Stimulated activated naive CD8-positive, alpha-beta T cell treated with anti-CD3 and anti-CD28 coated beads, Interleukin-15, Interleukin-2, amounts not matched to agents 100 U/mL and 50 U/mL, for 24 hours (primary cell): ENCODE results near the gene ERC2.
"Not testable (repeated sequence)": the region's sequence is repeated elsewhere in the genome, so short reads cannot be mapped to it uniquely, and the experiment has no call there.

Experiments
- ATAC-seq: fragments of 150-1000 bp; cut with Tn5 transposase; one replicate; pipeline ENCODE4 v1.10.0; 2021
- DNase-seq: peaks from one replicate; pipeline ENCODE4 v3.0.0; 2021

ERC2 gene

DNA sequence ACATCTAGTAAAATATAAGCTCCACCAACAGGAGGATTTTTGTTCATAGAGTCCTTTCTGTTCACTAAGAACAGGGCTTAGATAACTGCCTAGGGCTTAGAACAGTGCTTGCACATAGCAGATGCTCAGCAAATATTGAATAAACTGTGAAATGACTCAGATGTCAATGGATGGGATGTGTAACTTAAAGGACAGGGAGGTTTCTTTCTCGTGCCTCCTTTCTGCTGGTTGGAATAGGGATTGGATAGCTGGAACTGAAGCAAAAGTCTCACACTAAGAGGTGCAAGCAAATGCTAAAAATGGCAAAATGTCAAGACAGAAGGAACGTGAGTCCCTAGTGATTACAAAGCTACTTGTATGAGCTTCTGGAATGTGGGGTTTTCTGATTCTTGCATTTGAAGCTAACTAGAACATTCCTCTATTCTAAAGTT lies 588.4 kb downstream of the ERC2 start:
- no peak for DNase-seq

GRCh38 chr3:55877703-55878102 lies 590.6 kb downstream of the ERC2 start:
- ATAC-seq: no peak

More for the DNA sequence above, 588.4 kb downstream of the ERC2 start:
- ATAC-seq: no peak

GRCh38 chr3:55876560-55876959 lies 591.7 kb downstream of the ERC2 start:
- DNase-seq: no peak
- no peak for ATAC-seq

More at GRCh38 chr3:55877703-55878102, 590.6 kb downstream of the ERC2 start:
- DNase-seq: no peak

DNA sequence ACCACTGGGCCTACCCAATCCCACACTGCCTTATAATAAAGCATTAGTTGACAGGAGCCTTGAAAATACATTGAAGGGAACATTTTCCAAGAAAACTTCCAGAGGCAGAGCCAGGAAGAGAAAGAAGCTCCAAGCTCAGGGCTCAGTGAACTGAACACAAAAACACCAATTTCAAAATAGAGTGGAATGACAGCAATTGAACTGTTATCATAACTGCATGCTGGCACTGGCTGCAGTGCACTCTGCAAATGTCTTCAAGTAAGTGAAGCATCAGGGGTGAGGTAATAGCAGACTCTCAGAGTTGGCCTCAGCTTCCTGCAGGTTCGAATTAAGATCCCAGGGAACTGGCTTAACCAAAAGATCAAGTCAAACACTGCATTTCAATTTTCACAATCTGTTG lies 593.2 kb downstream of the ERC2 start:
- no peak for DNase-seq
- ATAC-seq: no peak

DNA sequence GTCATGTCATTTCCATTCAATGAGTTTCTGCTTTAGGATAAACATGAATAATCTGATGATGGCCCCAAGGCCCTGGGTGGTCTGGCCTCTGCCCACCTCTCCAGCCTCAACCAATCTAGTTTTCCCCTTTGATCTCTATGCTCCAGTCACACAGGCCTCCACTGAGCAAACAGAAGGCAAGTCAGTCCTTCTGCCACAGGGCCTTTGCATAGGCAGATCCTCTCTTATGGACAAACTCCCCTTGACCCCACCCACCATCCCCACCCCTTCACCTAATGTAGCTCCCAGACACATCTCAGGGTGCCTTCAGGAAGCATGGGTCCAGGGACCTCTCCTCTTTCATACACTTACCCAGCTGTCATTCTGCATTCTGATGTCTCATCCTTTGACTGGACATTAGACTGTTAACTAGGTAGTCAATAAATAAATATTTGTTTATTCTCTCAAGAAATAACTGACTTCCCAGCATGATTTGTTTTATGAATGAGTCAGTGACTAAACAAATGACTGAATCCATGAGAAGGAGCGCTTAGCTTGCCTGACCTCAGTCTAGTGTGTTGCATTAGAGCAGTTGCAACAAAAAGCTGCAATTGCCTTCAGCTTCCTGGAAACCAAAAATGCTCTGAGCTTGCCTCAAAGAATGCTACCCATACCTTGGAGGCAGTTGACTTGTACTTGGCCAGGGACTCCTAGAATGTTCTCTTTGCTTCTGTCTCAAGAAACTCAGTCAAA lies 594.6 kb downstream of the ERC2 start:
- ATAC-seq (no peak), DNase-seq (no peak)

DNA sequence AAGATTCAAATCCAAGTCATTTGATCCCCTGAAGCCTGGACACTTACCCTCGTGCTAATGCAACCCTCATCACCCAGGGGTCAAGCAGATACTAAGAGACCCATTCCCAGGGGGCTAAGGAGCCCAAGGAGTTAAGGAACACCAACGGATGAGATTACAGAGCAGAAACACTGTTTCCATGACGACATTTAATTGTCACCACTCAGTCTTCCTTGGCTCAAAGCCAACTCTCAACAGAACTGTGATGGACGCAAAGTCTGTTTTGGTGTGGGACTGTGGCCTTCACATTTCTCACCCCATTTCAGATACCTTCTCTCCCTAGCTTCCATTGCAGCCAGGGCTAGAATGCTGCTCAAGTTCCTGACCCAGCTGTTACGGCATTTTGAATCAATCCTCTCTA lies 597.7 kb downstream of the ERC2 start:
- no peak for ATAC-seq

GRCh38 chr3:55868347-55868746 lies 599.9 kb downstream of the ERC2 start:
- ATAC-seq: no peak
- DNase-seq: no peak

More for the DNA sequence above, 597.7 kb downstream of the ERC2 start:
- DNase-seq: no peak

GRCh38 chr3:55863028-55863427 lies 605.2 kb downstream of the ERC2 start:
- no peak for DNase-seq

DNA sequence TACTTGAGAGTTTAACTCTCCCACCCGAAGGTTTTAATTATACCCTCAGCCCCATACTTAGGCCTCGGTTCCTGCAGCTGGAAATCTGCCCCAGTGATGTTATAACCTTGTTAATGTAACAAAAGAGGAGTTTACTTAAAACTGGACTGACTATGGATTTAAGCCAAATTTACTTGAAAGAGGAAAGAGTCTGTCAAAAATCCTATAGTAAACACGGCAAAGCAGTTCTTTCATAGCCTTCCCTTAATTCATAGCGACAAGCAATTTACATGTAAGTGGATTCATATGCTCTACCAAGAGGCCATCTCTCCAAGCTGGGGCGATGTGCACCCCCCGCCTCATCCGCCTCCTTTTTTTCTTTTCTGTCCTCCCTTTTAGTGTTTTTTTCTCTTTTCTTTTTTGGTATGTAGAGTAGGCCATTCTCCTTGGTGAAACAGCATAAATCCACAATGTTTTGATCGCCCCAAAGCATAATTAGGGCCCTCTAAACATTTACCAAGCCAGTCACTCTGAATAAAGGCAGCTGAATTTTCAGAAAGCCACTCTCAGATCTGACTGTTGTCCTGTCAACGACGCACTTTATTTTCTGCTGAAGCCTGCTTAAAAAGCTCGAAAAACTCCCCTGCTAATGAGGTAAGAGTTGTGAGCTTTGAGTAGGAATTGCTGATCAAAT lies 608.1 kb downstream of the ERC2 start:
- no peak for ATAC-seq
- DNase-seq: no peak

More at GRCh38 chr3:55863028-55863427, 605.2 kb downstream of the ERC2 start:
- ATAC-seq: no peak

GRCh38 chr3:55859305-55859704 lies 609.0 kb downstream of the ERC2 start:
- ATAC-seq (no peak), DNase-seq (no peak)

GRCh38 chr3:55858727-55859126 lies 609.5 kb downstream of the ERC2 start:
- ATAC-seq (no peak), DNase-seq (no peak)

GRCh38 chr3:55858302-55858701 lies 610.0 kb downstream of the ERC2 start:
- ATAC-seq: no peak
- DNase-seq: no peak

DNA sequence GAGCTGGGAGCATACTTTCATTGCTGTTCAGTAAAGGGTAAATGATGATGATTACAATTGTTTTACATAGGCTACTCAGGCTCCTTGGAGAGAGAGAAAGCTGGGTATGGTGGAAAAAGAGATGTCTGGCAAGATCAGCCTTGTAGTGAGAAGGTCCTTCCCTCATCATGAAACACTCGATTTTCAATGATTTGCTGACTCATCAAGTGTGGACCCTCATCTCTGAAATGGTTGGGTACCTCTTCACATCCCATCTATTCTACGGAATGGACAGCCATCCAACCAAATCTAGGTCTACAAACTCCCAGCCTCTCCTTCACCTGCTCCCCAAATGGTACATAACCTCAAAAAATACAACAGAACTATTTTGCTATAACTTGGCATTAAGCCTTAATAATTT lies 610.6 kb downstream of the ERC2 start:
- ATAC-seq (no peak), DNase-seq (no peak)

DNA sequence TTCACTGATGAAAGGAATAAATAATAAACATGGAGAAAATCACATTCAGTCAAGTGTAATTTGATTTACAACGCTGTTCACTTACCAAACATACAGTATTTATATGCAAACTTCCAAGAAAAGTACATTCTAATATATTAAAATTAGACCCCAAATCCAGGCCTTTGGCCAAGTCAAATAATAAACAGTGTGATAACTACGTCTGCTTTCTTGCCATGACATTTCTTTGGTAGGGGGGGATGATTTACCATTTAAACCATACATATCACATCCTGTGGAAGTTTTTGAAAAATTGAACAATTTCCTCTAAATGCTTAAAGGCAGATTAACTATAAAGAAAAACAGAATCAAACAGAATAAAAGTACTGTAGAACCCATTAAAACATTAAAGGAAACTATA lies 613.0 kb downstream of the ERC2 start:
- DNase-seq (no peak), ATAC-seq (no peak)

DNA sequence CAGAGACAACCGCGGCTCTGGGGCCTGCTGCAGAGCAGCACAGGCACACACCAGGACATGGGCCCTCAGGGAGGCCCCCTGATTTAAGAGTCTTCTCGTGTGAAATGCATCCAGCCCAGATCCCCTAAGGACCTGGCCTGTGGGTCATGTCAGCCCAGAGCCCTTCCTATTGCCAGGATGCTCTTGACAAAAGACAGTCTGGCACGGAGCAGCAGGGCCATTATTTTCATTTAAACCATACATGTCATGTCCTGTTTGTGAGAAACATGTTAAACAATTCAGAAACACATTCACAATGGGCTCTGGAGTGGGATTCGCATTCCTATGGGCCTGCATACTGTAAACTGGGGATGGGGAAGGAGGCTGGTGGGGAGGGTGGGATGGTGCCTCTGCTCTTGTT lies 613.8 kb downstream of the ERC2 start:
- no peak for DNase-seq
- ATAC-seq: no peak

DNA sequence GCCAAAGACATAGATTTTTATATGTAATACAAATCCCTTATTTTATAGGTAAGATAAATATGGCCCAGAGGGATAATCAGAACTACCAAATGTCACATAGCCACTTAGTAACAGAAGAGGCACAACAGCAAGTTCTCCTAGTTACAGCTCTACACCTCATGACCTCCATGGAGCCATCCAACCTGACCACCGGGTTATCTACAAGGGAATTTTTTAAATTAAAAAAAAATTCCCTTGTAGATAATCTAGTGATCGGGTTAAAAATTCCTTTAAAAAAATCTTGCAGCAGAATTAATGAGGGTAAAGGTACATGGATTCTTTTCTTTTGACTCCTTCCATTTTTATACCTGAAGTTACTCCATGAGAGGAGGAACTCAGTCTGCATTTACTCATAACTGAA lies 615.9 kb downstream of the ERC2 start:
- no peak for ATAC-seq
- no peak for DNase-seq

- DNase-seq (no peak), ATAC-seq (no peak)
These were observed 626.1 kb downstream of the ERC2 start for GRCh38 chr3:55842204-55842603.

DNA sequence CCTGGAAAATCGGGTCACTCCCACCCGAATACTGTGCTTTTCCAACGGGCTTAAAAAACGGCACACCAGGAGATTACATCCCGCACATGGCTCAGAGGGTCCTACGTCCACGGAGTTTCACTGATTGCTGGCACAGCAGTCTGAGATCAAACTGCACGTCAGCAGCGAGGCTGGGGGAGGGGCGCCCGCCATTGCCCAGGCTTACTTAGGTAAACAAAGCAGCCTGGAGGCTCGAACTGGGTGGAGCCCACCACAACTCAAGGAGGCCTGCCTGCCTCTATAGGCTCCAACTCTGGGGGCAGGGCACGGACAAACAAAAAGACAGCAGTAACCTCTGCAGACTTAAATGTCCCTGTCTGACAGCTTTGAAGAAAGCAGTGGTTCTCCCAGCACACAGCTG lies 636.4 kb downstream of the ERC2 start:
- ATAC-seq, DNase-seq: not testable (repeated sequence)

DNA sequence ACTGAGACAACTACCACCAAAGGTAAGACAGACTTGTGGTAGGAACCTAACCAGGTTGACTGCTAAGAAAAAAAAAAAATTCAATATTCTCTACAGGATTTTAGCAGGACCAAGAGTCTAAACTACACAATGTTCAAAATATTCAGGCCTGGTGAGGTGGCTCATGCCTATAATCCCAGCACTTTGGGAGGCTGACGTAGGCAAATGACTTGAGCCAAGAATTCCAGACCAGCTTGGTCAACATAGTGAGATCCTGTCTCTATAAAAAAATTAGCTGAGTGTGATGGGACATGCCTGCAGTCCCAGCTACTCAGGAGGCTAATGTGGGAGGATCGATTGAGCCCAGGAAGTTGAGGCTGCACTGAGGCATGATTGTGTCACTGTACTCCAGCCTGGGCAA lies 639.6 kb downstream of the ERC2 start:
- ATAC-seq (no peak), DNase-seq (no peak)

- ATAC-seq (no peak), DNase-seq (no peak)
These were observed 640.5 kb downstream of the ERC2 start for GRCh38 chr3:55827786-55828185.

DNA sequence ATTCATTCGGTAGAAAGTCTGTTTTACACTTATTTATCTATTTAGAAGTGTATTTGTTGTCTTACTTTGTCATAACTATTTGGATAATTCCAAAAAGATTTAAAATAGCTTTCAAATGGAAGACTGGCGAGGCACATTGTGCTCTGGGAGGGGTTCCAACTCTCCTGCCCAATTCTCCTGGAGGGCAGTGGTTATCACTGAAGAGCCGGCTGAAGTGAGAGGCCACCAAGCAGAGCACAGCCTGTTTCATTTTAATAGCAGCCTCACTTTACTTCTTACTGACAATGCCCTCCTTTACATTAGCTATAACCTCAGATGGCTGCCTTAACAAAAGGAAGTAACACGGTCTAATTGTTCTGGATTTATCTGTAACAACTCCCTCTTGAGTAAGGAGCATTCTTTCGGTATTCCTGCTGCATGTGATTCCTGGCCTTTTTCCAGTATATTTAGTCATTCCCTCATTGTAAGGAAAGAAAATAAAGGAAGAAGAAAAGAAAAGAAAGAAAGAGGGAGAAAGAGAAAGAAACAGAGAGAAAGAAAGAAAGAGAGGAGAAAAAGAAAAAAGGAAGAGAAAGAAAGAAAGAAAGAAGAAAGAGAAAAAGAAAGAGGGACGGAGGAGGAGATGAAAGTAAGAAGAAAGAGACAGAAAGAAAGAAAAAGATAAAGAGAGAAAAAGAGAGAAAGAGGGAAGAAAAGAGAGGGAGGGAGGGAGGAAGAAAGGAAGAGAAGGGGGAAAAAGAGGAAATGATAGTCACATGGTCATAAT lies 641.4 kb downstream of the ERC2 start:
- DNase-seq (no peak), ATAC-seq (no peak)

GRCh38 chr3:55826097-55826496 lies 642.2 kb downstream of the ERC2 start:
- no peak for ATAC-seq
- no peak for DNase-seq

DNA sequence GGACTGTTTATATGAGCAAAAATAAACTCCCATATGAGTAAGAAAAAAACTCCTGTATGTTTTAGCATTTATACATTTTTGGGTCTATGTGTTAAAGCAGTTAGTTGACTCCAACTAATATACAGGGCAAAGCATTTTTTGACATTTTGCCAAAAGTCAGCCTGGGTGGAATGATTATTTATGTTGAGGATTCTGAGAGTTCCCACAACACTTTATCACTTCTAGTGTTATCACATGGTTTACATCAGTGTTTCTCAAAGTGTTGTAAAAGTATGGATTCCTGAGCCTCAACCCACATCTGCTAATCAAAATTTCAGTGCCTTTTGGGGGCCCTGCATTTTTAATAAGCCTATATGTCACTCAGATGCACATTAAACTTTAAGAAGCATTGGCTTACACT lies 643.9 kb downstream of the ERC2 start:
- DNase-seq (no peak), ATAC-seq (no peak)
